ACHN (cell line): ENCODE measurements around the gene ALPG.
"Not testable (repeated sequence)": the region's sequence is repeated elsewhere in the genome, so short reads cannot be mapped to it uniquely, and the experiment has no call there.

Source experiments
- DNase-seq: peaks from one replicate; pipeline ENCODE4 v3.0.0-alpha.2; 2015
- in situ Hi-C: cut with HindIII; loops from 2 replicates; pipeline ENCODE4 v1.10.0; 2017; ENCODE audit warnings: low sequenced_read_pairs, low pct_ligation_motif_present, low pct_unique_long_range_greater_than_20kb

The ALPG gene

GRCh38 chr2:232415736-232416520 lies 9.3 kb downstream of the ALPG start:
- in situ Hi-C loops: no loop called here
- no peak for DNase-seq

GRCh38 chr2:232416521-232417470 lies 10.2 kb downstream of the ALPG start:
- in situ Hi-C loops: no loop called here

GRCh38 chr2:232417489-232417888 lies 10.8 kb downstream of the ALPG start:
- in situ Hi-C loops: no loop called here
- no peak for DNase-seq

More at GRCh38 chr2:232416521-232417470, 10.2 kb downstream of the ALPG start:
- no peak for DNase-seq

DNA sequence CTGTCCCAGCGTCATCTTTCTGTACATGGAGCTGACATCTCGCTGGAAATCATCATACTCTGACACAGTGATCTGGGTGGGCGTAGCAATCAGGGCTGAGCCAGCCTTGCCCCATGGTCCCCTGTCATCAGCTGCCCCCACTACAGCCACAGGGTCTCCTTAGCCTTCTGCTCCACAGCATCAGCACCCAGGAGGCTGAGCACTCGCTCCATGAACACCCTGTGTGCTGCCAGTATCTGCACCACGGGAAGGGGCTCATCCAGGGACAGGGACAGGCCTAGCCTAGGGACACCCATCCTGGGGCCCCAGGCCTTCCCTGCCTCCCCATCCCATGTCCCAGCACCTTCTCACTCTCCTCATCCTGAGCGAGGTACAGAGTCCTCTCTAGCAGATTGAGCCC lies 11.4 kb downstream of the ALPG start:
- in situ Hi-C loops: no loop called here
- no peak for DNase-seq

DNA sequence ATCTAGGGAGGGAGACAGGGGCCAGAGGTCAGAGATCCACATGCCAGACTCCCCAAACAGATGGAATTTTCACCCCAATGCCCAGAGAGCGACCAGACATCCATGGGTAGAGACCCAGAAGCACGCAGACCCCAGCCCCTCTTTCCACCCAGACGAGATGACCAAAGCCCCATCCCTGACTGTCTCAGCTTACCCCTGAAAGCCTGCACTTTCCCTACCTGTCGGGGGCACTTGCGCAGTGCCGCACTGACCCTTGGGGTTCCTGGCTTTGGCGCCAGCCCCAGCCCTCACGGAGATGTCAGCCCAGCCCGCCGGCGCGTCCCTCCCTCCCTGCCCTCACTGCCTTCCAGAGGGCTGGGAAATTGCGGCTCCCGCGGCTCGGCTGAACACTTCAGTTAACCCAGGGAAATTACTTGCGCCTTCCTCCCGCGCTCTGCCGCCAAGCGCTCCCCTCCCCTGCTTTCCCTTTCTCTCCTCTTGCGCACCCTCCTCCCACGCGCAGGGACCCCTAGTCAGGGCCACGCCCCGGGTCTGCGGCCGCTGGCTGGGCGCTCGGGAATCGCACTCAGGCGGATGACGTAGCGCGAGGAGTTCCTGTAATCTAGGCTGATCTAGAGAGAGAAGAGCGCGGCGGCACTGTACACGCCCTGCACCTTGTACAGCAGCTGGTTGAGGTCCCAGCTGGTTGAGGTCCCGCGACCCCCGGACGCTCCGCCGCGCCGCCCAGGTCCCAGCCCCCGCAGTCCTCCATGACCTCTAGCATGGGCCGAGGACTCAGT lies 12.0 kb downstream of the ALPG start:
- in situ Hi-C loops: no loop called here
- no peak for DNase-seq

GRCh38 chr2:232419245-232420072 lies 12.8 kb downstream of the ALPG start:
- no peak for DNase-seq

DNA sequence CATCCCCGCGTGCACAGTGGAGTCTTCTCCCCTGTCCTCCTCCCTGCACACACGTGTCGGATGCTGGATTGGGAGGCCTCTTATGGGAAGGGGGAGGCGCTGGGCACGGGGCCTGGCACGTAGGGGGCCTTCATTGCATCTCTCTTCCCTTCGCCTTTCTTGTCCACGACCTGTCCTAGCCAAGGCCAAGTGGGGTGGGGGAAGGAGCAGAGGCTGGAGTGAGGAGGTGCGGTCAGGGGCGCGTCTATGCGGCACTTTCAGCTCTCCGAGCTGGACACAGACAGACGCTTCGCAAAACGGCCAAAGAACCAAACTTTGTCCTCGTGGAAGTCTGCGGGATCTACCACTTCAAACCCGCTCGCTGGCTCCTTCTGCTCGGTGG lies 13.4 kb downstream of the ALPG start:
- in situ Hi-C loops: no loop called here
- no peak for DNase-seq

More at GRCh38 chr2:232419245-232420072, 12.8 kb downstream of the ALPG start:
- in situ Hi-C loops: no loop called here

DNA sequence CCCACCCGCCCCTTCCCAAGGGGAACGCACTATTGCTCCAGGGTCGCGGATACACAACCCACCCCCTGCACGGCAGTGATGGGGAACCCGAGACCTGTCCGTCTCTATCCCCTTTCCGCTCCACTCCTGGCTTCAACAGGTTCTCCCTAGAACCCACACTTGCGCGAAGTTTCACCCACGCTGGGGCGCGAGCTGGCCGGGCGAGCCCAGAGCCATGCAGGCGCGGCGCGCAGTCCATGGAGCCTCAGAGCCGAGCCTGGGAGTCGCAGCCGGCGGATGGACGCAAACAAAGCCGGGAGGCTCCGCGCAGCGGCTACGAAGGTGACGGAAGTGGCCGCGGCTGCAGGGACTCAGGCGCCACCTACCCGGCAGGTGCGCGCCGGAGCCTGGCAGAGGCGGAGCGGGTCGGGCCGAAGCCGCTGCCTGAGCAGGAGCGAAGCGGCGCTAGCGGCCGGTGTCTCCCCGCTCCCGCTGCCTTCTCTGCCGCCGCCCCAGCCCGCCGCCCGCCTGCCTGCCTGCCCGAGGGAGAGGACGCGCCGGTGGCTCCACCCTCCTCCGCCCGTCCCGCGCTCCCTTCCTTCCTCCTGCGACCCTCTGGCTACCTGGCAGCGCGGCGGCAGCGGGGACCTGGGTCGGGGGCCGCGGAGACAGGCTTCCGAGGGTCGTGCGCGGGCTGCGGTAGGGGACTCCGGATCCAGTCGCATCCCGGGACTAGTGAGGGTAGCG lies 14.0 kb downstream of the ALPG start:
- no peak for DNase-seq
- in situ Hi-C loops: no loop called here

DNA sequence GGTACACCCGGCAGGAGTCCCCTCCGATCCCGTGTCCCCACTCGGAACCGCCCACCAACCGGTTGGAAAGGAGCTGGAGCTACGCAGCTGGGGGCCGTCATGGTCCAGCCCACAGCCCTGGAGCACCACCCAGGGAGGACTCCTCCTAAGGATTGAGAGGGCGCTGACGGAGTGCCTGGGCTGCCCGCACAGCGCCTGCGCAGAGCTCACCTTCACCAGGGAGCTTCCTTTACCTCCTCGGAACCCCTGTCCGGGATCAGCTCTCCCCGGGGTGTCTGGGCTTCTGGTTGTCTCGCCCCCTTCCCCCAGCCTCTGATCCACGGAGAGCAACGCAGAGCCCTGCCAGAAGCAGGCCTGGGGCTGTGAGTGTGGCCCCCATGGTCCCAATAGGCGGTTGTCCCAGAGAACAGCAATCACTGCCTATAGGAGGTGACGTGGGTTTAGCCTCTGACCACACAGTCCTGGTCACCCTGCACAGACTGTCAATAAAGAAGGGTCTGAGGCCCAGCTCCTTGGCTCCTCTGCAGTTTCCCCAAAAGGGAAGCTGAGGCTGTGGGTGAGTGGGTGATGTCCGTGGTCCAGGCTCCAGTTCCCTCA lies 14.6 kb downstream of the ALPG start:
- DNase-seq: no peak
- in situ Hi-C loops: no loop called here

- in situ Hi-C loops: no loop called here
These were observed 15.4 kb downstream of the ALPG start for GRCh38 chr2:232422051-232422450.

GRCh38 chr2:232422996-232423395 lies 16.4 kb downstream of the ALPG start:
- DNase-seq, in situ Hi-C loops: not testable (repeated sequence)

More at GRCh38 chr2:232422051-232422450, 15.4 kb downstream of the ALPG start:
- no peak for DNase-seq

DNA sequence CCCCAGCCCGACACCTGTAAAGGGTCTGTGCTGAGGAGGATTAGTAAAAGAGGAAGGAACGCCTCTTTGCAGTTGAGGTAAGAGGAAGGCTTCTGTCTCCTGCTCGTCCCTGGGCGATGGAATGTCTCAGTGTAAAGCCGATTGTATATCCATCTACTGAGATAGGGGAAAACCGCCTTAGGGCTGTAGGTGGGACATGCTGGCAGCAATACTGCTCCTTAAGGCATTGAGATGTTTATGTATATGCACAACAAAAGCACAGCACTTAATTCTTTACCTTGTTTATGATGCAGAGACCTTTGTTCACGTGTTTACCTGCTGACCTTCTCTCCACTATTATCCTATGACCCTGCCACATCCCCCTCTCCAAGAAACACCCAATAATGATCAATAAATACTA lies 16.8 kb downstream of the ALPG start:
- DNase-seq, in situ Hi-C loops: not testable (repeated sequence)

- DNase-seq: no peak
- in situ Hi-C loops: no loop called here
These were observed 25.3 kb downstream of the ALPG start for GRCh38 chr2:232431705-232432590.

GRCh38 chr2:232432598-232433184 lies 26.0 kb downstream of the ALPG start:
- in situ Hi-C loops: no loop called here
- no peak for DNase-seq

DNA sequence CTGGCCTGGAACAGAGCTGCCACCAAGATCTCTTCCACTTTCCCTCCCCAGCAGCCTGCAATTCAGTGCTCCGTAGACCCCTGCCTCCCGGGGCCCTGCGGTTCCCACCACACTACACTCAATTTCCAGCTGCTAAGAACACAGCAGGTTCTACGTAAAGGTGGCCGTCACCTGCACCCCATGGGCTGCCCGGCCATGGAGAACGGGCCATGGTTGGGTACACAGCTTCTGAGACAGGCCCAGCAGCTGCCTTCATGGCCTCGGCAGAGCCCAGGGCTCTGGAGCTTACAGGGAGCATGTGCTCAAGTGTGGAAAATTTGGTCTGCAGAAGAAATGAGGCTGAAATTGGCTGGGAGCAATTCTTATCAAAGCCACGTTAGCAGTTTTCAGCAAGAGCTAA lies 27.0 kb downstream of the ALPG start:
- in situ Hi-C loops, DNase-seq: not testable (repeated sequence)

- no peak for DNase-seq
- in situ Hi-C loops: no loop called here
These were observed 27.4 kb downstream of the ALPG start for GRCh38 chr2:232434091-232434490.
